K562 (cell line): ENCODE data around the gene AKAP14.

Experiments
- CAMTA2 ChIP-seq: fragments of 250-450 bp; sonication (Bioruptor Pico); conservative IDR thresholded peaks from 2 replicates; pipeline ENCODE4 v1.5.1; 2022
- CTCF ChIP-seq, 3 experiments: IDR thresholded peaks in 2 of 3; conservative IDR thresholded peaks in 1 of 3; 2 replicates each; pipeline ENCODE4 v1.5.1; 2011 to 2012; ENCODE audit warnings: low read length in 3 of 3, mild to moderate bottlenecking in 3 of 3, control low read depth in 2 of 3, improper control_type of control experiment in 1 of 3, inconsistent platforms in 1 of 3, low read depth in 1 of 3, mixed read lengths in 1 of 3, moderate library complexity in 1 of 3; ENCODE audit not compliant: insufficient read depth in 2 of 3
- E2F1 ChIP-seq: sonication (generic); formaldehyde crosslinking; IDR thresholded peaks from 2 replicates; pipeline ENCODE4 v1.8.1; 2023; ENCODE audit warnings: mild to moderate bottlenecking, missing genetic modification reagents, moderate library complexity
- EZH2 ChIP-seq: IDR thresholded peaks from 2 replicates; pipeline ENCODE4 v1.6.1; 2012; ENCODE audit warnings: low read depth, mild to moderate bottlenecking, inconsistent platforms, low read length, borderline replicate concordance
- HCFC1 ChIP-seq: IDR thresholded peaks from 2 replicates; pipeline ENCODE4 v1.6.1; 2012; ENCODE audit warnings: low read depth, low read length, improper control_type of control experiment
- HDAC6 ChIP-seq: IDR thresholded peaks from 2 replicates; pipeline ENCODE4 v1.6.1; 2012; ENCODE audit warnings: low read depth, mild to moderate bottlenecking, control low read depth, inconsistent platforms, low read length, moderate library complexity
- MED1 ChIP-seq: sonication (generic); formaldehyde crosslinking; IDR thresholded peaks from 2 replicates; pipeline ENCODE4 v1.8.1; 2023; ENCODE audit warnings: missing genetic modification reagents, borderline replicate concordance
- POLR2A ChIP-seq: fragments of 450-650 bp; conservative IDR thresholded peaks from 2 replicates; pipeline ENCODE4 v1.6.1; 2016

GRCh38 chrX:119900976-119901375, 5.3 kb downstream of the AKAP14 start:
- no peak for TF ChIP-seq E2F1 (CRISPR knock-in tag)
- TF ChIP-seq EZH2: no peak
- TF ChIP-seq CAMTA2 (CRISPR knock-in tag): no peak
- TF ChIP-seq CTCF (IDR thresholded peaks at IDR 0.05 in 2 of 3, conservative IDR thresholded peaks at IDR 0.05 in 1 of 3; ENCODE audit: insufficient read depth in 2 of 3, low read depth in 1 of 3, low read length in 3 of 3): no peak
- no peak for TF ChIP-seq HCFC1
- TF ChIP-seq MED1 (CRISPR knock-in tag): no peak
- no peak for TF ChIP-seq POLR2A
- no peak for TF ChIP-seq HDAC6
